Measurements from ENCODE around the gene SGMS1. TPM values are rescaled to one million over a fixed set of nuclear protein-coding genes. Genes with fewer than 3 reads are reported as not detected.

The SGMS1 gene
- total RNA-seq, 1 donor from 2014 or later = 24.1 TPM

GRCh38 chr10:50324680-50325393 is 298.9 kb downstream of the SGMS1 start:
- H3K27me3 Mint-ChIP-seq (ENCODE audit: unreplicated experiment) = no peaks in the 10 kb centered on the region
- peaks cover 1% of the 10 kb centered on the region for H3K9me3 Mint-ChIP-seq (ENCODE audit: unreplicated experiment)
- TF ChIP-seq CTCF (IDR thresholded peaks at IDR 0.05; ENCODE audit: partially characterized antibody, unreplicated experiment) = no peak
- no peaks in the 10 kb centered on the region for H3K36me3 Mint-ChIP-seq (ENCODE audit: unreplicated experiment)
- H3K4me1 Mint-ChIP-seq (ENCODE audit: low read depth, unreplicated experiment) = peaks cover 12% of the 10 kb centered on the region
- H3K4me3 Mint-ChIP-seq (ENCODE audit: unreplicated experiment) = no peak overlapping the region
- no peak overlapping the region for H3K27ac Mint-ChIP-seq (ENCODE audit: unreplicated experiment)
- no peak for DNase-seq

GRCh38 chr10:50324046-50324445 is 299.7 kb downstream of the SGMS1 start:
- Mint-ChIP-seq H3K36me3 (ENCODE audit: unreplicated experiment) (no peaks in the 10 kb centered on the region), H3K9me3 (ENCODE audit: unreplicated experiment) (peaks cover 1% of the 10 kb centered on the region), H3K4me3 (ENCODE audit: unreplicated experiment) (no peak overlapping the region), H3K4me1 (ENCODE audit: low read depth, unreplicated experiment) (peaks cover 14% of the 10 kb centered on the region), H3K27me3 (ENCODE audit: unreplicated experiment) (no peaks in the 10 kb centered on the region), H3K27ac (ENCODE audit: unreplicated experiment) (no peak overlapping the region)
- TF ChIP-seq CTCF (IDR thresholded peaks at IDR 0.05; ENCODE audit: partially characterized antibody, unreplicated experiment) = no peak
- no peak for DNase-seq

- H3K9me3 Mint-ChIP-seq (ENCODE audit: unreplicated experiment) = peaks cover 1% of the 10 kb centered on the region
- no peak overlapping the region for H3K4me3 Mint-ChIP-seq (ENCODE audit: unreplicated experiment)
- H3K36me3 Mint-ChIP-seq (ENCODE audit: unreplicated experiment) = no peaks in the 10 kb centered on the region
- H3K4me1 Mint-ChIP-seq (ENCODE audit: low read depth, unreplicated experiment) = peaks cover 14% of the 10 kb centered on the region
- TF ChIP-seq CTCF (IDR thresholded peaks at IDR 0.05; ENCODE audit: partially characterized antibody, unreplicated experiment) = no peak
- no peaks in the 10 kb centered on the region for H3K27me3 Mint-ChIP-seq (ENCODE audit: unreplicated experiment)
- no peak overlapping the region for H3K27ac Mint-ChIP-seq (ENCODE audit: unreplicated experiment)
- no peak for DNase-seq
Observed at GRCh38 chr10:50322077-50322476, 301.7 kb downstream of the SGMS1 start.

GRCh38 chr10:50318129-50318528 is 305.6 kb downstream of the SGMS1 start:
- no peak for TF ChIP-seq CTCF (IDR thresholded peaks at IDR 0.05; ENCODE audit: partially characterized antibody, unreplicated experiment)
- H3K9me3 Mint-ChIP-seq (ENCODE audit: unreplicated experiment) = peaks cover 1% of the 10 kb centered on the region
- no peaks in the 10 kb centered on the region for H3K36me3 Mint-ChIP-seq (ENCODE audit: unreplicated experiment)
- DNase-seq = no peak
- peaks cover 9% of the 10 kb centered on the region for H3K4me1 Mint-ChIP-seq (ENCODE audit: low read depth, unreplicated experiment)
- H3K4me3 Mint-ChIP-seq (ENCODE audit: unreplicated experiment) = no peak overlapping the region
- H3K27me3 Mint-ChIP-seq (ENCODE audit: unreplicated experiment) = no peaks in the 10 kb centered on the region
- no peak overlapping the region for H3K27ac Mint-ChIP-seq (ENCODE audit: unreplicated experiment)

Data from glutamatergic neuron (in vitro differentiated cells).